AG09309 (cell line): Measurements from ENCODE around the gene RCC2.

Experiments
- DNase-seq: peaks from one replicate; pipeline ENCODE4 v3.0.0-alpha.2; 2010; ENCODE audit warnings: low read depth
- H3K4me3 ChIP-seq: 2 replicates; pipeline ENCODE4 v1.5.1; 2011; ENCODE audit warnings: mild to moderate bottlenecking, low read depth, low read length, moderate library complexity; ENCODE audit not compliant: control insufficient read depth
- TF ChIP-seq, protein P1 (sequence below): IDR thresholded peaks from 2 replicates; pipeline ENCODE4 v1.5.1; 2011; ENCODE audit warnings: mild to moderate bottlenecking, low read depth, low read length, inconsistent platforms; ENCODE audit not compliant: insufficient read depth, control insufficient read depth; ENCODE audit errors: missing control alignments

The RCC2 gene

GRCh38 chr1:17361687-17362086, 77.8 kb downstream of the RCC2 start:
- H3K4me3 ChIP-seq = no peak overlapping the region
- no peak for DNase-seq
- TF ChIP-seq, protein P1, sequence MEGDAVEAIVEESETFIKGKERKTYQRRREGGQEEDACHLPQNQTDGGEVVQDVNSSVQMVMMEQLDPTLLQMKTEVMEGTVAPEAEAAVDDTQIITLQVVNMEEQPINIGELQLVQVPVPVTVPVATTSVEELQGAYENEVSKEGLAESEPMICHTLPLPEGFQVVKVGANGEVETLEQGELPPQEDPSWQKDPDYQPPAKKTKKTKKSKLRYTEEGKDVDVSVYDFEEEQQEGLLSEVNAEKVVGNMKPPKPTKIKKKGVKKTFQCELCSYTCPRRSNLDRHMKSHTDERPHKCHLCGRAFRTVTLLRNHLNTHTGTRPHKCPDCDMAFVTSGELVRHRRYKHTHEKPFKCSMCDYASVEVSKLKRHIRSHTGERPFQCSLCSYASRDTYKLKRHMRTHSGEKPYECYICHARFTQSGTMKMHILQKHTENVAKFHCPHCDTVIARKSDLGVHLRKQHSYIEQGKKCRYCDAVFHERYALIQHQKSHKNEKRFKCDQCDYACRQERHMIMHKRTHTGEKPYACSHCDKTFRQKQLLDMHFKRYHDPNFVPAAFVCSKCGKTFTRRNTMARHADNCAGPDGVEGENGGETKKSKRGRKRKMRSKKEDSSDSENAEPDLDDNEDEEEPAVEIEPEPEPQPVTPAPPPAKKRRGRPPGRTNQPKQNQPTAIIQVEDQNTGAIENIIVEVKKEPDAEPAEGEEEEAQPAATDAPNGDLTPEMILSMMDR = no peak

GRCh38 chr1:17360272-17360956, 79.1 kb downstream of the RCC2 start:
- TF ChIP-seq, protein P1 = no peak
- no peak for DNase-seq
- H3K4me3 ChIP-seq = no peak overlapping the region

DNA sequence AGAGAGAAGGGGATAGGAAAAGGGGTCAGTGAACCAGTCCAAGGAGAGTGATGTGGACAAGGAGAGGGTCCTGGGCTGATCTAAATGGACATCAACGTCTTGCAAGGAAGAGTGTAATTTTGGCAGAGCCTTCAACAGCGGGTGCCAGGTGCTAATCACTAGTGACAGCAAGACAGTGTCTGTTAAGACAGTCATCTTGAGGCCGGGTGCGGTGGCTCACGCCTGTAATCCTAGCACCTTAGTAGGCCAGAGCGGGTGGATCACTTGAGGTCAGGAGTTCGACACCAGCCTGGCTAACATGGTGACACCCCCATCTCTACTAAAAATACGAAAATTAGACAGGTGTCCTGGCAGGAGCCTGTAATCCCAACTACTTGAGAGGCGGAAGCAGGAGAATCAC, 79.7 kb downstream of the RCC2 start:
- DNase-seq = no peak
- no peak overlapping the region for H3K4me3 ChIP-seq
- TF ChIP-seq, protein P1 = no peak

GRCh38 chr1:17359031-17359430, 80.4 kb downstream of the RCC2 start:
- TF ChIP-seq, protein P1 = no peak
- DNase-seq = no peak

DNA sequence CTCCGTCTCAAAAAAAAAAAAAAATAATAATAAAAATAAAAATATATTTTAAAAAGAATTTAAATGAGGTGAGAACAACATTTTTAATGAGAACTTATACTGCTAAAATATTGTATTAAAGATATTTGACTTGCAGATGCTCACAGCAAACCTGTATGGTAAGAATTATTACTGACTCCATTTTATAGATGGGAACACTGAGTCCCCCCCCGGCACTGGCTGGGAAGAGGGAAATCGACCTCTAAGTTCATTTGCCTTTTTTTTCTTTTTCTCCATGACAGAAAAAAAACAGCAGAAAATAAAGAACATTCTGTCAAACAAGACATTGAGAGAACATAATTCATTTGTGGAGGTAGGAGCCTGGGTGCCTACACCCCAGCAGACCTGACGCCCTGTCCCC, 80.9 kb downstream of the RCC2 start:
- DNase-seq = no peak
- no peak overlapping the region for H3K4me3 ChIP-seq
- TF ChIP-seq, protein P1 = no peak

More at GRCh38 chr1:17359031-17359430, 80.4 kb downstream of the RCC2 start:
- no peak overlapping the region for H3K4me3 ChIP-seq
